IMR-90 (cell line): ENCODE measurements around the gene FASLG. TPM values are rescaled to one million over a fixed set of nuclear protein-coding genes. Genes with fewer than 3 reads are reported as not detected.

Experiments used
- ATAC-seq: fragments of 200-7000 bp; cut with Tn5 transposase; 2 replicates; pipeline ENCODE4 v1.9.1; 2020; ENCODE audit warnings: low read depth, mild to moderate bottlenecking, moderate library complexity
- BruUV-seq: library from RNA; stranded (reverse); fragments of 400-500 nt; replicated peaks from 2 replicates; lab custom pipeline; 2021; lab: Mats Ljungman, UMichigan
- CTCF ChIA-PET: fragments of 300-600 bp; formaldehyde crosslinking; extraction: SDS; loops from one replicate; lab custom pipeline; 2021; ENCODE audit warnings: antibody characterized with exemption; lab: Yijun Ruan, JAX
- POLR2A ChIA-PET: fragments of 300-600 bp; sonication (Branson Sonifier 250); formaldehyde crosslinking; loops from one replicate; lab custom pipeline; 2022; ENCODE audit warnings: antibody characterized with exemption; ENCODE audit not compliant: unreplicated experiment; lab: Charles Lee
- DNase-seq: peaks from one replicate; pipeline ENCODE4 v3.0.0; 2013
- H2AFZ ChIP-seq: replicated peaks from 2 replicates; pipeline ENCODE3; 2013; ENCODE audit warnings: low read length, mild to moderate bottlenecking; ENCODE audit not compliant: poor library complexity
- H2AK5ac ChIP-seq: 2 replicates; pipeline ENCODE4 v1.6.1; 2013; ENCODE audit warnings: low read depth, low read length, inconsistent platforms
- H2AK9ac ChIP-seq: replicated peaks from 2 replicates; pipeline ENCODE3; 2013; ENCODE audit warnings: mild to moderate bottlenecking, low read depth, low read length, moderate library complexity; ENCODE audit not compliant: poor library complexity
- H2BK120ac ChIP-seq: 2 replicates; pipeline ENCODE4 v1.6.1; 2013; ENCODE audit warnings: low read depth, low read length, inconsistent platforms
- H2BK15ac ChIP-seq: 3 replicates; pipeline ENCODE4 v1.6.1; 2013; ENCODE audit warnings: low read depth, low read length, inconsistent platforms
- H2BK20ac ChIP-seq: 2 replicates; pipeline ENCODE4 v1.6.1; 2013; ENCODE audit warnings: low read depth, mild to moderate bottlenecking, inconsistent platforms, low read length, moderate library complexity
- H2BK5ac ChIP-seq: 2 replicates; pipeline ENCODE4 v1.6.1; 2013; ENCODE audit warnings: mild to moderate bottlenecking, low read depth, low read length, inconsistent platforms; ENCODE audit not compliant: poor library complexity, severe bottlenecking
- H3K14ac ChIP-seq: replicated peaks from 2 replicates; pipeline ENCODE4 v1.6.1; 2013; ENCODE audit warnings: low read depth, low read length, inconsistent platforms
- H3K18ac ChIP-seq: 2 replicates; pipeline ENCODE4 v1.6.1; 2013; ENCODE audit warnings: low read depth, low read length, control low read depth
- H3K23ac ChIP-seq: 2 replicates; pipeline ENCODE4 v1.6.1; 2013; ENCODE audit warnings: low read depth, low read length, inconsistent platforms
- H3K27ac ChIP-seq: 2 replicates; pipeline ENCODE4 v1.5.1; 2013; ENCODE audit warnings: mild to moderate bottlenecking, control low read depth, low read length; ENCODE audit not compliant: insufficient read depth
- H3K27me3 ChIP-seq: 2 replicates; pipeline ENCODE4 v1.6.1; 2013; ENCODE audit warnings: low read length; ENCODE audit not compliant: control insufficient read depth, insufficient read depth
- H3K36me3 ChIP-seq: 2 replicates; pipeline ENCODE4 v1.6.1; 2013; ENCODE audit warnings: low read length, mixed read lengths; ENCODE audit not compliant: control insufficient read depth, insufficient read depth
- H3K4ac ChIP-seq: 2 replicates; pipeline ENCODE4 v1.6.1; 2013; ENCODE audit warnings: low read depth, low read length, inconsistent platforms
- H3K4me1 ChIP-seq: 2 replicates; pipeline ENCODE4 v1.6.1; 2013; ENCODE audit warnings: low read length, mixed read lengths; ENCODE audit not compliant: control insufficient read depth, insufficient read depth
- H3K4me2 ChIP-seq: 2 replicates; pipeline ENCODE4 v1.6.1; 2013; ENCODE audit warnings: low read depth, mild to moderate bottlenecking, control low read depth, low read length, moderate library complexity
- H3K4me3 ChIP-seq: 2 replicates; pipeline ENCODE4 v1.5.1; 2013; ENCODE audit warnings: low read depth, mild to moderate bottlenecking, control low read depth, low read length, moderate library complexity; ENCODE audit not compliant: insufficient read depth
- H3K56ac ChIP-seq: 2 replicates; pipeline ENCODE4 v1.6.1; 2013; ENCODE audit warnings: low read length, inconsistent platforms; ENCODE audit not compliant: insufficient read depth; ENCODE audit errors: extremely low read depth
- H3K79me1 ChIP-seq, 2 experiments: 2 replicates each; pipeline ENCODE4 v1.6.1; 2013; ENCODE audit warnings: low read length in 2 of 2, inconsistent platforms in 1 of 2, low read depth in 1 of 2
- H3K9ac ChIP-seq: 2 replicates; pipeline ENCODE4 v1.6.1; 2013; ENCODE audit warnings: low read depth, low read length, control low read depth
- H3K9me1 ChIP-seq: 2 replicates; pipeline ENCODE4 v1.6.1; 2013; ENCODE audit warnings: low read length, inconsistent platforms; ENCODE audit not compliant: insufficient read depth
- H3K9me3 ChIP-seq: 2 replicates; pipeline ENCODE4 v1.6.1; 2013; ENCODE audit warnings: low read length; ENCODE audit not compliant: control insufficient read depth, insufficient read depth
- H4K20me1 ChIP-seq: 2 replicates; pipeline ENCODE4 v1.6.1; 2013; ENCODE audit warnings: low read length, inconsistent platforms; ENCODE audit not compliant: insufficient read depth
- H4K5ac ChIP-seq: 2 replicates; pipeline ENCODE4 v1.6.1; 2013; ENCODE audit warnings: mild to moderate bottlenecking, low read depth, low read length, control low read depth
- H4K8ac ChIP-seq, 2 experiments: 2 replicates each; pipeline ENCODE4 v1.6.1; 2013; ENCODE audit warnings: low read depth in 2 of 2, low read length in 2 of 2, control low read depth in 1 of 2, inconsistent platforms in 1 of 2
- H4K91ac ChIP-seq: 2 replicates; pipeline ENCODE4 v1.6.1; 2013; ENCODE audit warnings: low read depth, low read length, inconsistent platforms; ENCODE audit not compliant: insufficient read depth
- BHLHE40 ChIP-seq: fragments of 150-350 bp; IDR thresholded peaks from 2 replicates; pipeline ENCODE4 v1.6.1; 2016; ENCODE audit warnings: mild to moderate bottlenecking, low read depth, low read length
- CEBPB ChIP-seq: IDR thresholded peaks from 2 replicates; pipeline ENCODE4 v1.6.1; 2012; ENCODE audit warnings: low read depth, low read length, improper control_type of control experiment
- CHD1 ChIP-seq: IDR thresholded peaks from 2 replicates; pipeline ENCODE4 v1.6.1; 2012; ENCODE audit warnings: low read depth, low read length, improper control_type of control experiment
- MAFK ChIP-seq: IDR thresholded peaks from 2 replicates; pipeline ENCODE4 v1.6.1; 2012; ENCODE audit warnings: low read depth, low read length, improper control_type of control experiment
- MAZ ChIP-seq: IDR thresholded peaks from 2 replicates; pipeline ENCODE4 v1.6.1; 2012; ENCODE audit warnings: low read depth, mild to moderate bottlenecking, low read length, improper control_type of control experiment, moderate library complexity, borderline replicate concordance
- MXI1 ChIP-seq: IDR thresholded peaks from 2 replicates; pipeline ENCODE4 v1.6.1; 2012; ENCODE audit warnings: low read depth, mild to moderate bottlenecking, low read length, moderate library complexity, borderline replicate concordance
- NFE2L2 ChIP-seq: fragments of 150-350 bp; IDR thresholded peaks from 2 replicates; pipeline ENCODE4 v1.6.1; 2016; ENCODE audit warnings: low read depth, mild to moderate bottlenecking, low read length
- POLR2A ChIP-seq: IDR thresholded peaks from 2 replicates; pipeline ENCODE4 v1.6.1; 2012; ENCODE audit warnings: mild to moderate bottlenecking, low read depth, low read length
- RAD21 ChIP-seq: IDR thresholded peaks from 2 replicates; pipeline ENCODE4 v1.6.1; 2012; ENCODE audit warnings: low read length, improper control_type of control experiment
- RCOR1 ChIP-seq: IDR thresholded peaks from 2 replicates; pipeline ENCODE4 v1.6.1; 2012; ENCODE audit warnings: mild to moderate bottlenecking, low read length, improper control_type of control experiment; ENCODE audit not compliant: insufficient replicate concordance
- RFX5 ChIP-seq: IDR thresholded peaks from 2 replicates; pipeline ENCODE4 v1.8.0; 2012; ENCODE audit warnings: low read depth, mild to moderate bottlenecking, low read length, moderate library complexity
- SMC3 ChIP-seq: fragments of 150-350 bp; IDR thresholded peaks from 2 replicates; pipeline ENCODE4 v1.6.1; 2016; ENCODE audit warnings: low read depth, mild to moderate bottlenecking, antibody characterized with exemption, low read length, moderate library complexity
- WGBS, 2 experiments: methylation state at CpG; one replicate each; pipeline versions ENCODE4 v1.1.5 to v1.1.7; 2013; ENCODE audit warnings: missing lambda C conversion rate in 2 of 2; ENCODE audit not compliant: insufficient read length in 1 of 2; ENCODE audit errors: extremely low coverage in 2 of 2; 5-methylcytosine and 5-hydroxymethylcytosine counted together
- dilution Hi-C: fragments of 300-500 bp; cut with HindIII; formaldehyde crosslinking; loops from one replicate; pipeline ENCODE4 v1.14.3; 2018; ENCODE audit warnings: low sequenced_read_pairs; ENCODE audit not compliant: unreplicated experiment
- in situ Hi-C: fragments of 300-500 bp; cut with MboI; formaldehyde crosslinking; loops from 3 replicates; pipeline ENCODE4 v1.14.3; 2019; ENCODE audit warnings: low sequenced_read_pairs, inconsistent platforms, mixed read lengths
- intact Hi-C: fragments of 100-400 bp; cut with micrococcal nuclease; formaldehyde crosslinking; loops from 2 replicates; pipeline ENCODE4 v1.10.0; 2022
- polyA plus RNA-seq, 3 experiments: library from polyadenylated mRNA; depleted of rRNA; stranded (reverse); fragments of >200 nt; gene quantifications; 2 replicates each; pipeline ENCODE4 v1.2.3, GENCODE V29; 2012; ENCODE audit warnings: low replicate concordance in 1 of 3
- total RNA-seq: library from RNA; depleted of rRNA; stranded (reverse); fragments of >200 nt; gene quantifications from 2 replicates; pipeline ENCODE4 v1.2.3, GENCODE V29; 2012
- TF ChIP-seq, protein P1 (sequence below): fragments of 150-350 bp; IDR thresholded peaks from 2 replicates; pipeline ENCODE4 v1.6.1; 2016; ENCODE audit warnings: low read depth, mild to moderate bottlenecking, low read length, moderate library complexity, borderline replicate concordance
- TF ChIP-seq, protein P2 (sequence below): fragments of 150-350 bp; IDR thresholded peaks from 2 replicates; pipeline ENCODE4 v1.6.1; 2017; ENCODE audit warnings: mild to moderate bottlenecking, antibody characterized with exemption, low read length, low read depth
- TF ChIP-seq, protein P3 (sequence below): conservative IDR thresholded peaks from 2 replicates; pipeline ENCODE4 v1.5.1; 2012; ENCODE audit warnings: mild to moderate bottlenecking, low read depth, low read length, improper control_type of control experiment

FASLG gene
- total and polyA plus RNA-seq, 2 of the 4 experiments (the other 2 are of a cell fraction) = 0.14 to 0.18 TPM

DNA sequence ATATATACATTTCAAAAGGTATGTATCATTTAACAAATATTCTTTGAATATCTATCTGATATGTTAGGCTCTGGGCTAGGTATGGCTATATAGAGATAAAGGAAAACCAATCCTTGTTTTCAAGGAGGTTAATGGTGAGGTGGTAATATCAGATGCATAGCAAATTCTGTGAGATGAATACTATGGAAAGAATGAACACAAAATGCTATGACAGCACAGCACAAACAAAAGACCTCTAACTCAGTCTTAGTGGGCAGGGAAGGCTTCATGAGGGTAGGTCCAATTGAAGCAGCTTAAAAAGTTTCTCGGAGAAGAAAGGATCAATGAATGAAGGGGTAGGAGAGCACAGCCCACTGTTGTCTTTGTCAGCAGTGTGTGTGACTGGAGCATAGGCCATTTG lies 27.2 kb downstream of the FASLG start:
- H3K18ac ChIP-seq = no peak overlapping the region
- BruUV-seq = no TSS peak
- H3K23ac ChIP-seq = no peak overlapping the region
- H3K9ac ChIP-seq = no peak overlapping the region
- H4K8ac ChIP-seq = no peak overlapping the region
- H2BK15ac ChIP-seq = no peak overlapping the region
- in situ Hi-C loops (no loop called here), dilution Hi-C loops (no loop called here), intact Hi-C loops (no loop called here)
- no peak overlapping the region for H3K27ac ChIP-seq
- H2BK120ac ChIP-seq = no peak overlapping the region
- H2AFZ ChIP-seq = no peak overlapping the region
- no peak overlapping the region for H2AK9ac ChIP-seq
- no peaks in the 10 kb centered on the region for H4K20me1 ChIP-seq
- H3K4me1 ChIP-seq = no peaks in the 10 kb centered on the region
- no peak overlapping the region for H4K91ac ChIP-seq
- no peaks in the 10 kb centered on the region for H3K79me1 ChIP-seq
- DNase-seq (no peak), ATAC-seq (no peak)
- no peak overlapping the region for H3K4ac ChIP-seq
- H4K5ac ChIP-seq = no peak overlapping the region
- H2BK20ac ChIP-seq = no peak overlapping the region
- no peak for TF ChIP-seq RAD21
- TF ChIP-seq, protein P1, sequence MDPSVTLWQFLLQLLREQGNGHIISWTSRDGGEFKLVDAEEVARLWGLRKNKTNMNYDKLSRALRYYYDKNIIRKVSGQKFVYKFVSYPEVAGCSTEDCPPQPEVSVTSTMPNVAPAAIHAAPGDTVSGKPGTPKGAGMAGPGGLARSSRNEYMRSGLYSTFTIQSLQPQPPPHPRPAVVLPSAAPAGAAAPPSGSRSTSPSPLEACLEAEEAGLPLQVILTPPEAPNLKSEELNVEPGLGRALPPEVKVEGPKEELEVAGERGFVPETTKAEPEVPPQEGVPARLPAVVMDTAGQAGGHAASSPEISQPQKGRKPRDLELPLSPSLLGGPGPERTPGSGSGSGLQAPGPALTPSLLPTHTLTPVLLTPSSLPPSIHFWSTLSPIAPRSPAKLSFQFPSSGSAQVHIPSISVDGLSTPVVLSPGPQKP = no peak
- TF ChIP-seq, protein P2, sequence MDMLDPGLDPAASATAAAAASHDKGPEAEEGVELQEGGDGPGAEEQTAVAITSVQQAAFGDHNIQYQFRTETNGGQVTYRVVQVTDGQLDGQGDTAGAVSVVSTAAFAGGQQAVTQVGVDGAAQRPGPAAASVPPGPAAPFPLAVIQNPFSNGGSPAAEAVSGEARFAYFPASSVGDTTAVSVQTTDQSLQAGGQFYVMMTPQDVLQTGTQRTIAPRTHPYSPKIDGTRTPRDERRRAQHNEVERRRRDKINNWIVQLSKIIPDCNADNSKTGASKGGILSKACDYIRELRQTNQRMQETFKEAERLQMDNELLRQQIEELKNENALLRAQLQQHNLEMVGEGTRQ = no peak
- TF ChIP-seq MXI1 = no peak
- TF ChIP-seq CHD1 = no peak
- TF ChIP-seq RFX5 = no peak
- TF ChIP-seq BHLHE40 = no peak
- TF ChIP-seq, protein P3, sequence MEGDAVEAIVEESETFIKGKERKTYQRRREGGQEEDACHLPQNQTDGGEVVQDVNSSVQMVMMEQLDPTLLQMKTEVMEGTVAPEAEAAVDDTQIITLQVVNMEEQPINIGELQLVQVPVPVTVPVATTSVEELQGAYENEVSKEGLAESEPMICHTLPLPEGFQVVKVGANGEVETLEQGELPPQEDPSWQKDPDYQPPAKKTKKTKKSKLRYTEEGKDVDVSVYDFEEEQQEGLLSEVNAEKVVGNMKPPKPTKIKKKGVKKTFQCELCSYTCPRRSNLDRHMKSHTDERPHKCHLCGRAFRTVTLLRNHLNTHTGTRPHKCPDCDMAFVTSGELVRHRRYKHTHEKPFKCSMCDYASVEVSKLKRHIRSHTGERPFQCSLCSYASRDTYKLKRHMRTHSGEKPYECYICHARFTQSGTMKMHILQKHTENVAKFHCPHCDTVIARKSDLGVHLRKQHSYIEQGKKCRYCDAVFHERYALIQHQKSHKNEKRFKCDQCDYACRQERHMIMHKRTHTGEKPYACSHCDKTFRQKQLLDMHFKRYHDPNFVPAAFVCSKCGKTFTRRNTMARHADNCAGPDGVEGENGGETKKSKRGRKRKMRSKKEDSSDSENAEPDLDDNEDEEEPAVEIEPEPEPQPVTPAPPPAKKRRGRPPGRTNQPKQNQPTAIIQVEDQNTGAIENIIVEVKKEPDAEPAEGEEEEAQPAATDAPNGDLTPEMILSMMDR = no peak
- no peak for TF ChIP-seq RCOR1
- TF ChIP-seq SMC3 = no peak
- no peak for TF ChIP-seq MAZ
- TF ChIP-seq MAFK = no peak
- TF ChIP-seq POLR2A = no peak
- no peak for TF ChIP-seq CEBPB
- no peak for TF ChIP-seq NFE2L2
- no peaks in the 10 kb centered on the region for H3K36me3 ChIP-seq
- H3K9me3 ChIP-seq = no peaks in the 10 kb centered on the region
- ChIA-PET CTCF (no interaction called here), POLR2A (no interaction called here)
- H3K4me3 ChIP-seq = no peak overlapping the region
- H3K14ac ChIP-seq = no peak overlapping the region
- H3K4me2 ChIP-seq = no peak overlapping the region
- H3K56ac ChIP-seq = no peak overlapping the region
- no CpG with 5 or more reads among the region's 1 CpG for WGBS, 2 experiments
- no peaks in the 10 kb centered on the region for H3K27me3 ChIP-seq
- no peaks in the 10 kb centered on the region for H3K9me1 ChIP-seq
- no peak overlapping the region for H2BK5ac ChIP-seq
- H2AK5ac ChIP-seq = no peak overlapping the region
